C4-2B (cell line): ENCODE results near the gene SMIM14.

Source experiments
- CTCF ChIP-seq: fragments of 450-650 bp; conservative IDR thresholded peaks from 2 replicates; pipeline ENCODE4 v1.5.1; 2017; ENCODE audit warnings: mild to moderate bottlenecking
- ZFX ChIP-seq: fragments of 450-650 bp; IDR thresholded peaks from 2 replicates; pipeline ENCODE4 v1.6.1; 2017

- TF ChIP-seq CTCF (no peak), ZFX (no peak)
These were observed 2.8 kb upstream of the SMIM14 start for GRCh38 chr4:39641451-39641850.
